ENCODE data around the gene SLC17A2. TPM values are rescaled to one million over a fixed set of nuclear protein-coding genes. Genes with fewer than 3 reads are reported as not detected.
A peak's percentile ranks its signal among the peaks of the same experiment; 100 is the strongest.

Gene SLC17A2
- total and polyA plus RNA-seq, 2 of the 13 experiments (the other 11 are each of a cell fraction or from before 2014, with no cell fraction given) = 11.2 to 32.4 TPM

GRCh38 chr6:25930532-25931410, at the start of gene SLC17A2 (continued):
- no peak; the same call in 1 of the 2 replicates for TF ChIP-seq SNAPC4 (CRISPR knock-in tag; IDR thresholded peaks at IDR 0.05)
- no peak for TF ChIP-seq BCLAF1 (IDR thresholded peaks at IDR 0.05)
- 0 out of 2 replicates have a peak, but pooled peaks have one; percentile 29 for TF ChIP-seq GABPB1 (CRISPR knock-in tag; IDR thresholded peaks at IDR 0.05)
- no peak for TF ChIP-seq ZNF674 (CRISPR knock-in tag; IDR thresholded peaks at IDR 0.05; ENCODE audit: low read depth)
- peak; percentile 37; the same call in 1 of the 2 replicates for TF ChIP-seq MIER3 (CRISPR knock-in tag; IDR thresholded peaks at IDR 0.05; ENCODE audit: borderline replicate concordance)
- TF ChIP-seq EEA1 (CRISPR knock-in tag; IDR thresholded peaks at IDR 0.05; ENCODE audit: borderline replicate concordance) = no peak
- peak; percentile 87; the same call in 1 of the 2 replicates for TF ChIP-seq ZFP36L1 (CRISPR knock-in tag; IDR thresholded peaks at IDR 0.05)
- no peak for TF ChIP-seq FOSL1 (CRISPR knock-in tag; IDR thresholded peaks at IDR 0.05; ENCODE audit: borderline replicate concordance)
- TF ChIP-seq MATR3 (CRISPR knock-in tag; IDR thresholded peaks at IDR 0.05) = no peak
- no peak for TF ChIP-seq HOXA9 (CRISPR knock-in tag; IDR thresholded peaks at IDR 0.05; ENCODE audit: borderline replicate concordance)
- no peak for TF ChIP-seq ZSCAN22 (CRISPR knock-in tag; IDR thresholded peaks at IDR 0.05)
- TF ChIP-seq JUN (CRISPR knock-in tag; IDR thresholded peaks at IDR 0.05) = no peak
- peak; percentile 81; the same call in 1 of the 2 replicates for TF ChIP-seq ZSCAN5A (CRISPR knock-in tag; IDR thresholded peaks at IDR 0.05; ENCODE audit: borderline replicate concordance)
- TF ChIP-seq TFE3 (CRISPR knock-in tag; IDR thresholded peaks at IDR 0.05) = no peak
- 0 out of 2 replicates have a peak, but pooled peaks have one; percentile 42 for TF ChIP-seq SNAI1 (CRISPR knock-in tag; IDR thresholded peaks at IDR 0.05; ENCODE audit: borderline replicate concordance)
- no peak for TF ChIP-seq SSRP1 (CRISPR knock-in tag; IDR thresholded peaks at IDR 0.05)
